HCT116 (cell line): ENCODE data around the gene CSTPP1. TPM values are rescaled to one million over a fixed set of nuclear protein-coding genes. Genes with fewer than 3 reads are reported as not detected.

Experiments
- ATAC-seq: fragments of 200-7000 bp; cut with Tn5 transposase; 2 replicates; pipeline ENCODE4 v1.9.1; 2020; ENCODE audit warnings: mild to moderate bottlenecking, moderate library complexity
- BruUV-seq: library from RNA; stranded (reverse); fragments of 400-500 nt; replicated peaks from 2 replicates; lab custom pipeline; 2021; lab: Mats Ljungman, UMichigan
- CTCF ChIA-PET: fragments of 300-600 bp; sonication (Branson Sonifier 250); formaldehyde crosslinking; loops from one replicate; lab custom pipeline; 2021; ENCODE audit warnings: antibody characterized with exemption; lab: Charles Lee
- POLR2A ChIA-PET: fragments of 300-600, 350-600 bp; sonication (Branson Sonifier 250); formaldehyde crosslinking; loops from one replicate; lab custom pipeline; 2021; ENCODE audit warnings: antibody characterized with exemption; lab: Charles Lee
- RAD21 ChIA-PET, 2 experiments: fragments of 300-600 bp; sonication (Branson Sonifier 250); formaldehyde crosslinking; loops; one replicate each; lab custom pipeline; 2023; ENCODE audit warnings: low total read pairs in 2 of 2; ENCODE audit not compliant: uncharacterized antibody in 2 of 2, unreplicated experiment in 2 of 2, low non-redundant PET in 1 of 2; lab: Charles Lee
- DNase-seq: peaks from one replicate; pipeline ENCODE4 v3.0.0-alpha.2; 2010; ENCODE audit warnings: low read depth, low spot score
- H2AFZ ChIP-seq: fragments of 200-600 bp; shearing (Covaris generic), sonication (generic); 2 replicates; pipeline ENCODE4 v1.6.1; 2017; ENCODE audit warnings: low read depth, mixed run types, mixed read lengths, antibody characterized with exemption, low read length; ENCODE audit not compliant: poor library complexity, severe bottlenecking
- H3K27ac ChIP-seq: 2 replicates; pipeline ENCODE4 v1.5.1; 2012; ENCODE audit warnings: low read depth, low read length
- H3K27me3 ChIP-seq: fragments of 200-600 bp; sonication (generic); 2 replicates; pipeline ENCODE4 v1.6.1; 2016; ENCODE audit warnings: mixed run types, low read length, mixed read lengths; ENCODE audit not compliant: insufficient read depth
- H3K36me3 ChIP-seq, 2 experiments: fragments of 200-500 bp in 1 of 2; fragments of 200-600 bp in 1 of 2; sonication (Bioruptor generic) in 1 of 2; sonication (generic) in 1 of 2; 2 replicates each; pipeline versions ENCODE4 v1.5.1 to v1.6.1; 2014 to 2016; ENCODE audit warnings: low read length in 2 of 2, inconsistent platforms in 1 of 2, mixed read lengths in 1 of 2, mixed run types in 1 of 2; ENCODE audit not compliant: insufficient read depth in 2 of 2, control insufficient read depth in 1 of 2
- H3K4me1 ChIP-seq, 2 experiments: fragments of 200-600 bp in 1 of 2; sonication (generic) in 1 of 2; 2 replicates each; pipeline versions ENCODE4 v1.5.1 to v1.6.1; 2012 to 2017; ENCODE audit warnings: low read length in 2 of 2, inconsistent platforms in 1 of 2, mild to moderate bottlenecking in 1 of 2, mixed read lengths in 1 of 2, mixed run types in 1 of 2, moderate library complexity in 1 of 2; ENCODE audit not compliant: insufficient read depth in 2 of 2, control insufficient read depth in 1 of 2
- H3K4me2 ChIP-seq: fragments of 200-600 bp; sonication (generic); 2 replicates; pipeline ENCODE4 v1.6.1; 2017; ENCODE audit warnings: mixed run types, low read length, mixed read lengths
- H3K4me3 ChIP-seq, 2 experiments: fragments of 200-600 bp in 1 of 2; sonication (generic) in 1 of 2; replicated peaks in 1 of 2; 2 replicates each; pipeline ENCODE4 v1.5.1; 2011 to 2016; ENCODE audit warnings: low read length in 2 of 2, control low read depth in 1 of 2, low read depth in 1 of 2, mild to moderate bottlenecking in 1 of 2, mixed read lengths in 1 of 2, mixed run types in 1 of 2
- H3K79me2 ChIP-seq: fragments of 200-600 bp; sonication (generic); 2 replicates; pipeline ENCODE4 v1.6.1; 2017; ENCODE audit warnings: mild to moderate bottlenecking, mixed run types, low read length, moderate library complexity, mixed read lengths; ENCODE audit not compliant: insufficient read depth
- H3K9ac ChIP-seq: fragments of 200-600 bp; sonication (generic); 2 replicates; pipeline ENCODE4 v1.6.1; 2016; ENCODE audit warnings: low read length, mixed read lengths
- H3K9me2 ChIP-seq: fragments of 200-600 bp; sonication (generic), shearing (Covaris generic); 2 replicates; pipeline ENCODE4 v1.6.1; 2017; ENCODE audit warnings: mixed run types, mild to moderate bottlenecking, moderate library complexity; ENCODE audit not compliant: insufficient read depth
- H3K9me3 ChIP-seq, 2 experiments: fragments of 200-500 bp in 1 of 2; fragments of 200-600 bp in 1 of 2; sonication (Bioruptor generic) in 1 of 2; sonication (generic) in 1 of 2; 2 replicates each; pipeline ENCODE4 v1.6.1; 2014 to 2017; ENCODE audit warnings: low read length in 2 of 2, mixed read lengths in 2 of 2, inconsistent platforms in 1 of 2, low read depth in 1 of 2, mild to moderate bottlenecking in 1 of 2, mixed run types in 1 of 2, moderate library complexity in 1 of 2; ENCODE audit not compliant: control insufficient read depth in 1 of 2, insufficient read depth in 1 of 2
- H4K20me1 ChIP-seq: fragments of 200-600 bp; sonication (generic), shearing (Covaris generic); 2 replicates; pipeline ENCODE4 v1.6.1; 2017; ENCODE audit warnings: mixed run types, mild to moderate bottlenecking, moderate library complexity; ENCODE audit not compliant: insufficient read depth
- ATF3 ChIP-seq: IDR thresholded peaks from 2 replicates; pipeline ENCODE4 v1.6.1; 2012
- CBX3 ChIP-seq: IDR thresholded peaks from 2 replicates; pipeline ENCODE4 v1.6.1; 2012; ENCODE audit warnings: low read depth
- CEBPB ChIP-seq: IDR thresholded peaks from 2 replicates; pipeline ENCODE4 v1.6.1; 2012; ENCODE audit warnings: low read depth
- CTCF ChIP-seq, 3 experiments: fragments of 200-600 bp in 1 of 3; sonication (generic) in 1 of 3; IDR thresholded peaks in 2 of 3; conservative IDR thresholded peaks in 1 of 3; 2 replicates each; pipeline ENCODE4 v1.5.1; 2012 to 2017; ENCODE audit warnings: low read depth in 2 of 3, low read length in 2 of 3, antibody characterized with exemption in 1 of 3, borderline replicate concordance in 1 of 3, control low read depth in 1 of 3, mild to moderate bottlenecking in 1 of 3, mixed read lengths in 1 of 3, mixed run types in 1 of 3, moderate library complexity in 1 of 3; ENCODE audit not compliant: insufficient read depth in 1 of 3
- EGR1 ChIP-seq: IDR thresholded peaks from 2 replicates; pipeline ENCODE4 v1.6.1; 2012; ENCODE audit warnings: low read depth
- ELF1 ChIP-seq: IDR thresholded peaks from 2 replicates; pipeline ENCODE4 v1.6.1; 2012; ENCODE audit warnings: low read depth, borderline replicate concordance
- EZH2 ChIP-seq: fragments of 200-600 bp; sonication (generic); IDR thresholded peaks from 2 replicates; pipeline ENCODE4 v1.6.1; 2017; ENCODE audit warnings: antibody characterized with exemption, mixed run types
- EZH2phosphoT487 ChIP-seq: fragments of 200-600 bp; IDR thresholded peaks from 2 replicates; pipeline ENCODE4 v1.6.1; 2018; ENCODE audit warnings: antibody characterized with exemption, borderline replicate concordance
- POLR2AphosphoS5 ChIP-seq: IDR thresholded peaks from 2 replicates; pipeline ENCODE4 v1.6.1; 2011; ENCODE audit warnings: mild to moderate bottlenecking, low read depth, low read length, moderate library complexity
- RAD21 ChIP-seq: IDR thresholded peaks from 2 replicates; pipeline ENCODE4 v1.6.1; 2012; ENCODE audit warnings: low read depth, mild to moderate bottlenecking
- REST ChIP-seq: IDR thresholded peaks from 2 replicates; pipeline ENCODE4 v1.6.1; 2012; ENCODE audit warnings: low read depth
- SIN3A ChIP-seq: IDR thresholded peaks from 2 replicates; pipeline ENCODE4 v1.6.1; 2012; ENCODE audit warnings: low read depth
- SP1 ChIP-seq: IDR thresholded peaks from 2 replicates; pipeline ENCODE4 v1.6.1; 2012; ENCODE audit warnings: low read depth
- SRF ChIP-seq: IDR thresholded peaks from 2 replicates; pipeline ENCODE4 v1.6.1; 2012; ENCODE audit warnings: low read depth
- YY1 ChIP-seq: IDR thresholded peaks from 2 replicates; pipeline ENCODE4 v1.6.1; 2011; ENCODE audit warnings: low read length, low read depth, moderate library complexity, mild to moderate bottlenecking; ENCODE audit not compliant: insufficient replicate concordance; ENCODE audit errors: extremely low read depth
- ZBTB33 ChIP-seq: IDR thresholded peaks from 2 replicates; pipeline ENCODE4 v1.6.1; 2011; ENCODE audit warnings: mild to moderate bottlenecking, low read length, moderate library complexity; ENCODE audit not compliant: insufficient replicate concordance; ENCODE audit errors: extremely low read depth
- ZNF274 ChIP-seq: fragments of 200-500 bp; sonication (Bioruptor generic); IDR thresholded peaks from 2 replicates; pipeline ENCODE4 v1.6.1; 2014; ENCODE audit warnings: mild to moderate bottlenecking, low read depth, low read length, inconsistent platforms
- intact Hi-C: fragments of 100-400 bp; cut with micrococcal nuclease; formaldehyde crosslinking; loops from 2 replicates; pipeline ENCODE4 v1.10.0; 2022
- total RNA-seq: library from RNA; stranded (reverse); gene quantifications from one replicate; pipeline ENCODE4 v1.2.1, GENCODE V29; 2021; ENCODE audit not compliant: unreplicated experiment

The CSTPP1 gene
- total RNA-seq, 1 experiment from 2014 or later: 24.7 TPM

- no peaks in the 10 kb centered on the region for H3K79me2 ChIP-seq
- ChIA-PET CTCF (no interaction called here), POLR2A (no interaction called here), RAD21 (no interaction called here)
- H3K9me3 ChIP-seq: no peaks in the 10 kb centered on the region
- no peak overlapping the region for H2AFZ ChIP-seq
- no peaks in the 10 kb centered on the region for H3K36me3 ChIP-seq
- no peak for DNase-seq
- no TSS peak for BruUV-seq
- H3K27ac ChIP-seq: no peak overlapping the region
- no peaks in the 10 kb centered on the region for H4K20me1 ChIP-seq
- no peak overlapping the region for H3K9ac ChIP-seq
- no peaks in the 10 kb centered on the region for H3K4me1 ChIP-seq
- no peaks in the 10 kb centered on the region for H3K9me2 ChIP-seq
- no peak for TF ChIP-seq SP1
- TF ChIP-seq YY1: no peak
- no peak for TF ChIP-seq ATF3
- TF ChIP-seq CEBPB: no peak
- TF ChIP-seq ZNF274: no peak
- TF ChIP-seq POLR2AphosphoS5: no peak
- TF ChIP-seq EGR1: no peak
- no peak for TF ChIP-seq RAD21
- no peak for TF ChIP-seq CBX3
- no peak for TF ChIP-seq SIN3A
- no peak for TF ChIP-seq ZBTB33
- no peak for TF ChIP-seq CTCF (IDR thresholded peaks at IDR 0.05 in 2 of 3, conservative IDR thresholded peaks at IDR 0.05 in 1 of 3; ENCODE audit: borderline replicate concordance in 1 of 3, insufficient read depth in 1 of 3, low read depth in 2 of 3, low read length in 2 of 3)
- TF ChIP-seq REST: no peak
- no peak for TF ChIP-seq SRF
- no peak for TF ChIP-seq EZH2phosphoT487
- no peak for TF ChIP-seq ELF1
- no peak for TF ChIP-seq EZH2
- H3K27me3 ChIP-seq: no peaks in the 10 kb centered on the region
- ATAC-seq: no peak
- intact Hi-C loops: no loop called here
- H3K4me2 ChIP-seq: no peak overlapping the region
- no peak overlapping the region for H3K4me3 ChIP-seq
Measured at GRCh38 chr11:47105974-47106373, 169.4 kb downstream of the CSTPP1 start.
